ENCODE results near the gene GPX3. TPM values are rescaled to one million over a fixed set of nuclear protein-coding genes. Genes with fewer than 3 reads are reported as not detected.

The GPX3 gene
- total and polyA plus RNA-seq, 2 of the 13 experiments (the other 11 are each of a cell fraction or from before 2014, with no cell fraction given): 33.8 to 1,892 TPM

- FAIRE-seq (no peak), ATAC-seq (no peak), DNase-seq (ENCODE audit: low spot score) (no peak)
- Histone ChIP-seq H3K4me2 (ENCODE audit: low read depth, low read length) (peak overlapping the region; percentile 90), H3K27ac (ENCODE audit: extremely low read length, insufficient read depth, low read length) (no peak overlapping the region), H3K9ac (ENCODE audit: insufficient read depth, low read depth, low read length) (peak overlapping the region; percentile 72; the same call in 1 of the 2 replicates), H2AFZ (ENCODE audit: low read length) (no peak overlapping the region), H4K20me1 (ENCODE audit: insufficient read depth, low read length) (peaks cover 40% of the 10 kb centered on the region), H3K27me3 (ENCODE audit: control insufficient read depth in 1 of 2, insufficient read depth in 2 of 2, low read length in 2 of 2) (no peaks in the 10 kb centered on the region; a peak in 1 of 5 replicates), H3K79me2 (ENCODE audit: insufficient read depth, low read length) (peaks cover 33% of the 10 kb centered on the region), H3K36me3 (replicated peaks in 1 of 2; ENCODE audit: control insufficient read depth in 1 of 2, insufficient read depth in 2 of 2, low read length in 2 of 2) (peaks cover 23 to 43% of the 10 kb centered on the region in 2 experiments), H3K4me3 (replicated peaks in 1 of 3; ENCODE audit: insufficient read depth in 1 of 3, low read depth in 2 of 3, low read length in 3 of 3) (peak overlapping the region in 2 of 3 experiments; percentile 88 to 90; a peak in 4 of 6 replicates), H3K4me1 (ENCODE audit: insufficient read depth, low read length) (peaks cover 69% of the 10 kb centered on the region), H3K9me3 (ENCODE audit: low read length) (no peaks in the 10 kb centered on the region)
- CTCF ChIA-PET (ENCODE audit: low intra/inter-chr PET ratio, low total read pairs): no interaction called here
- 82% methylated on average over 7 of the region's 7 CpGs for WGBS (ENCODE audit: low lambda C conversion rate)
- in situ Hi-C loops (cut with HindIII; ENCODE audit: extremely low pct_ligation_motif_present, low pct_unique_long_range_greater_than_20kb) (no loop called here), intact Hi-C loops (cut with micrococcal nuclease; ENCODE audit: unreplicated experiment) (no loop called here)
- POLR2A ChIA-PET: no interaction called here
- BruUV-seq (replicated peaks): no TSS peak
- TF ChIP-seq ZNF407 (CRISPR knock-in tag; IDR thresholded peaks at IDR 0.05; ENCODE audit: not compliant biosample characterization) (peak; percentile 29), HNRNPUL1 (IDR thresholded peaks at IDR 0.05; ENCODE audit: low read depth, low read length) (no peak)
Measured at GRCh38 chr5:151022511-151023018, 2.2 kb downstream of the GPX3 start.
